ENCODE measurements around the gene ZNF280B. TPM values are rescaled to one million over a fixed set of nuclear protein-coding genes. Genes with fewer than 3 reads are reported as not detected.

The ZNF280B gene
- total RNA-seq, 2 experiments from 2014 or later = 2.3 to 3.0 TPM

DNA sequence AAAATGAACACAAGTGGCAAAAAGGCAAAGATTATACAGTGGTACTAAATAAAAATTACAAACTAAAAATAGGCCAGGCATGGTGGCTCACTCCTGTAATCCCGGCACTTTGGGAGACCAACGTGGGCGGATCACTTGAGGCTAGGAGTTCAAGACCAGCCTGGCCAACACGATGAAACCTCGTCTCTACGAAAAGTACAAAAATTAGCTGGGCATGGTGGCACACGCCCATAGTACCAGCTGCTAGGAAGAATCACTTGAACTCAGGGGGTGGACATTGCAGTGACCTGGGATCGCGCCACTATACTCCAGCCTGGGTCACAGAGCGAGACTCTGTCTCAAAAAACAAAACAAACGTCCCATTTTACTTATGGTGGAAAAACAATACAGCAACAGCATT, 24.5 kb downstream of the ZNF280B start:
- peaks cover 12% of the 10 kb centered on the region for H3K36me3 Mint-ChIP-seq (ENCODE audit: low read depth)
- ChIA-PET CTCF (interaction anchor here (1.2 to 1.5 kb wide), 2 partner anchors 61 to 107 kb away, joined by 3 to 5 read pairs; no protein-coding TSS in a partner anchor), POLR2A (no interaction called here)
- TF ChIP-seq, protein P1, sequence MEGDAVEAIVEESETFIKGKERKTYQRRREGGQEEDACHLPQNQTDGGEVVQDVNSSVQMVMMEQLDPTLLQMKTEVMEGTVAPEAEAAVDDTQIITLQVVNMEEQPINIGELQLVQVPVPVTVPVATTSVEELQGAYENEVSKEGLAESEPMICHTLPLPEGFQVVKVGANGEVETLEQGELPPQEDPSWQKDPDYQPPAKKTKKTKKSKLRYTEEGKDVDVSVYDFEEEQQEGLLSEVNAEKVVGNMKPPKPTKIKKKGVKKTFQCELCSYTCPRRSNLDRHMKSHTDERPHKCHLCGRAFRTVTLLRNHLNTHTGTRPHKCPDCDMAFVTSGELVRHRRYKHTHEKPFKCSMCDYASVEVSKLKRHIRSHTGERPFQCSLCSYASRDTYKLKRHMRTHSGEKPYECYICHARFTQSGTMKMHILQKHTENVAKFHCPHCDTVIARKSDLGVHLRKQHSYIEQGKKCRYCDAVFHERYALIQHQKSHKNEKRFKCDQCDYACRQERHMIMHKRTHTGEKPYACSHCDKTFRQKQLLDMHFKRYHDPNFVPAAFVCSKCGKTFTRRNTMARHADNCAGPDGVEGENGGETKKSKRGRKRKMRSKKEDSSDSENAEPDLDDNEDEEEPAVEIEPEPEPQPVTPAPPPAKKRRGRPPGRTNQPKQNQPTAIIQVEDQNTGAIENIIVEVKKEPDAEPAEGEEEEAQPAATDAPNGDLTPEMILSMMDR (IDR thresholded peaks at IDR 0.05) = no peak
- DNase-seq = no peak
- no peaks in the 10 kb centered on the region for H3K4me1 Mint-ChIP-seq (ENCODE audit: low read depth)
- no peak overlapping the region for H3K4me3 Mint-ChIP-seq
- H3K27me3 Mint-ChIP-seq = no peaks in the 10 kb centered on the region
- no peak overlapping the region for H3K27ac Mint-ChIP-seq
- no peaks in the 10 kb centered on the region for H3K9me3 Mint-ChIP-seq
- intact Hi-C loops (cut with micrococcal nuclease) = no loop called here
- no peak for ATAC-seq

DNA sequence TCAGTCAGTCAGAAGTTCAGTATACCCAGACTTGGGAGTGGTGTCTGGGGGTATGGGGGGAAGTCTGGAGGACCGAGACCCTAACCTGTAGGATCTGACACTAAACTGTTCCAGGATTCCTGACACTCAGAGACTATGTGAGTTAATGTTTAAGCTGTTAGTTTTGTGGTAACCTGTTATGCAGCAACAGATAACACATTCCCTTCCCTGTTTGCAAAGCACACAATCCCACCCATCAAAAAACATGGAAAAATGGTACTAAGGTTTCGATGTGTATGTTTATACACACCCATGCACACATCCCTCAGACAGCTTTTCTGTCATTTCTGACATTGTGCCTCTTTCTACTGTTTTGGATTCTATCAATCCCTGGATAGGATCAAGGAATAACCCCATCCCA, 27.6 kb downstream of the ZNF280B start:
- no peak overlapping the region for H3K27ac Mint-ChIP-seq
- TF ChIP-seq, protein P1 (IDR thresholded peaks at IDR 0.05) = no peak
- ATAC-seq (no peak), DNase-seq (no peak)
- intact Hi-C loops (cut with micrococcal nuclease) = no loop called here
- H3K4me1 Mint-ChIP-seq (ENCODE audit: low read depth) = no peaks in the 10 kb centered on the region
- ChIA-PET POLR2A (interaction anchor here (1.5 kb wide), 1 partner anchor 10 kb away, joined by 3 read pairs; no protein-coding TSS in a partner anchor), CTCF (interaction anchor here (0.6 to 4.4 kb wide), 2 partner anchors 16 to 106 kb away, joined by 3 to 27 read pairs; no protein-coding TSS in a partner anchor)
- no peaks in the 10 kb centered on the region for H3K27me3 Mint-ChIP-seq
- no peaks in the 10 kb centered on the region for H3K9me3 Mint-ChIP-seq
- no peak overlapping the region for H3K4me3 Mint-ChIP-seq
- H3K36me3 Mint-ChIP-seq (ENCODE audit: low read depth) = no peaks in the 10 kb centered on the region

DNA sequence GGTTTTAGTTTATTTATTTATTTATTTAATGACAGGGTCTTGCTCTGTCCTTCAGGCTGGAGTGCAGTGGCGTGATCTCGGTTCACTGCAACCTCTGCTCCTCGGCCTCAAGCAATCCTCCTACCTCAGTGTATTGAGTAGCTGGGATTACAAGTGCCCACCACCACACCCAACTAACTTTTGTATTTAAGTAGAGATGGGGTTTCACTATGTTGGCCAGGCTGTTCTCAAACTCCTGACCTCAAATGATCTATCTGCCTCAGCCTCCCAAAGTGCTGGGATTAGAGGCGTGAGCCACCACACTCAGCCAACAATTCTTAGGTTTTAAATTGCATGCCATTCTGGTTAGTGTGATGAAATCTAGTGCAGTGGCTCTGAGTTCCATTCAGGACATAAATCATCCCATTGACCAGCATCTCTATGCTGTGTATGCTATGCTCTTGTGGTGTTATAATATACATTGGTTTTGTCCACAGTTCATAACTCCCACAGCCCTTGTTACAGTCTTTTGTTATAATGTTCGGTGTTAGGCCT, 28.5 kb downstream of the ZNF280B start:
- Mint-ChIP-seq H3K27me3 (no peaks in the 10 kb centered on the region), H3K36me3 (ENCODE audit: low read depth) (no peaks in the 10 kb centered on the region), H3K9me3 (no peaks in the 10 kb centered on the region), H3K27ac (no peak overlapping the region), H3K4me3 (no peak overlapping the region), H3K4me1 (ENCODE audit: low read depth) (no peaks in the 10 kb centered on the region)
- intact Hi-C loops (cut with micrococcal nuclease) = no loop called here
- POLR2A ChIA-PET = no interaction called here
- CTCF ChIA-PET = interaction anchor here (4.4 kb wide), 1 partner anchor 16 kb away, joined by 27 read pairs; no protein-coding TSS in a partner anchor
- TF ChIP-seq, protein P1 (IDR thresholded peaks at IDR 0.05) = no peak
- no peak for DNase-seq
- no peak for ATAC-seq

DNA sequence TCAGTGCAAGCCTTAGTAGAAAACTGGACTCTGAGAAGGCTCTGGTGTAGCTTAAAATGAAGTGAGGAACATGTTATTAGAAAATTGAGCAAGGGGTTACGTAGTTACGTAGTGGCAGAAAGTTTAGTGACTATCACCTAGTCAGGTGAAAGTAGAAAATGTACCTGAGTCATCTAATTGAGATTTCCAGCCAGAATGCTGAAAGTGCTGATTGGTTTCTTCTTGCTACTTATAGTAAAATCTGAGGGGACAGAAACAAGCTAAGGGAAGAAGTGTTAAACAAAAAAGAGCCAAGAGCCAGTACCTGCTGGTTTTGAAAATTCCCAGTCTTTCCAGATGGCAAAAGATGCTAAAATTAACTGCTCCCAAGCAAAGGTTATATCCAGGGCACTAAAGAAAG, 29.4 kb downstream of the ZNF280B start:
- CTCF ChIA-PET = interaction anchor here (4.4 kb wide), 1 partner anchor 15 kb away, joined by 27 read pairs; no protein-coding TSS in a partner anchor

DNA sequence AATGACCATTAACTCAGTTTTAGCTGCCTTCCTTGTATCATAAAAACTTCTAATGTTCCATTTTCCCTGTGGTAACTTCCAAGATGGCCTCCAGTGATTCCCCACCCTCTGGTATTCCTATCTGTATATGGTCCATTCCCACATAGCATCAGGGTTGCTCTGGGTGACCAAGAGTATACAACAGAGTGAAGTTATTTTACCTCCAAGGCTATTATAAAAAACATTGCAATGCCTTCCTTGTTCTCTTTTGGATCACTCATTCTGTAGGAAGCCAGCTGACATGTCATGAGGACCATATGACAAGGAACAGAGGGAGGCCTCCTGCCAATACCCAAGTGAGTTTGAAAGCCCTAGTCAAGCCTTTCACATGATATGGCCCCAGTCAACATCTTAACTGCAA, 30.1 kb downstream of the ZNF280B start:
- no peaks in the 10 kb centered on the region for H3K9me3 Mint-ChIP-seq
- ChIA-PET CTCF (interaction anchor here (4.4 kb wide), 1 partner anchor 14 kb away, joined by 27 read pairs; no protein-coding TSS in a partner anchor), POLR2A (no interaction called here)
- H3K27me3 Mint-ChIP-seq = no peaks in the 10 kb centered on the region
- no peak for ATAC-seq
- TF ChIP-seq, protein P1 (IDR thresholded peaks at IDR 0.05) = no peak
- no peaks in the 10 kb centered on the region for H3K4me1 Mint-ChIP-seq (ENCODE audit: low read depth)
- no peaks in the 10 kb centered on the region for H3K36me3 Mint-ChIP-seq (ENCODE audit: low read depth)
- no peak overlapping the region for H3K27ac Mint-ChIP-seq
- DNase-seq = no peak
- no peak overlapping the region for H3K4me3 Mint-ChIP-seq
- intact Hi-C loops (cut with micrococcal nuclease) = no loop called here

More for the DNA sequence above, 29.4 kb downstream of the ZNF280B start:
- ATAC-seq = no peak
- H3K9me3 Mint-ChIP-seq = no peaks in the 10 kb centered on the region
- H3K4me3 Mint-ChIP-seq = no peak overlapping the region
- H3K36me3 Mint-ChIP-seq (ENCODE audit: low read depth) = no peaks in the 10 kb centered on the region
- no peak overlapping the region for H3K27ac Mint-ChIP-seq
- no peak for DNase-seq
- POLR2A ChIA-PET = no interaction called here
- intact Hi-C loops (cut with micrococcal nuclease) = no loop called here
- no peaks in the 10 kb centered on the region for H3K4me1 Mint-ChIP-seq (ENCODE audit: low read depth)
- TF ChIP-seq, protein P1 (IDR thresholded peaks at IDR 0.05) = no peak
- H3K27me3 Mint-ChIP-seq = no peaks in the 10 kb centered on the region

All from activated CD8-positive, alpha-beta T cell treated with anti-CD3 and anti-CD28 coated beads for 36 hours (primary cell).